ENCODE results near the gene EGFL7. TPM values are rescaled to one million over a fixed set of nuclear protein-coding genes. Genes with fewer than 3 reads are reported as not detected.

EGFL7 gene
- total RNA-seq, 1 experiment from 2014 or later, result 38.0 TPM

- H3K27ac Mint-ChIP-seq, result peak overlapping the region in 1 of 3 experiments; percentile 75; a peak in 2 of 7 replicates
- Histone ChIP-seq H3K4me1 (ENCODE audit: insufficient read depth, low read length) (no peaks in the 10 kb centered on the region; the same call in 1 of the 2 replicates), H3T11ph (ENCODE audit: low read length) (no peak overlapping the region), H2BK12ac (ENCODE audit: insufficient read length, low read depth, low read length) (no peak overlapping the region), H3K18ac (ENCODE audit: insufficient read length, low read depth, low read length) (no peak overlapping the region), H3K27me3 (ENCODE audit: insufficient read depth, low read length) (no peaks in the 10 kb centered on the region), H4K20me1 (ENCODE audit: control insufficient read depth, insufficient read depth, insufficient read length) (no peaks in the 10 kb centered on the region), H4K8ac (replicated peaks; ENCODE audit: insufficient read length, low read depth, low read length) (no peak overlapping the region), H2BK5ac (ENCODE audit: insufficient read length, low read length) (no peak overlapping the region), H3K56ac (ENCODE audit: insufficient read length, low read depth, low read length) (no peak overlapping the region), H3K79me2 (ENCODE audit: insufficient read depth, low read length) (no peaks in the 10 kb centered on the region), H3K79me1 (ENCODE audit: insufficient read depth, low read depth, low read length, poor library complexity, severe bottlenecking) (no peaks in the 10 kb centered on the region), H2AFZ (ENCODE audit: low read length) (no peak overlapping the region), H3K4me2 (ENCODE audit: insufficient read depth, insufficient read length, low read length) (no peak overlapping the region), H3K9ac (ENCODE audit: extremely low read depth, insufficient read length, low read length) (no peak overlapping the region), H3K23ac (ENCODE audit: insufficient read length, low read depth, low read length) (no peak overlapping the region), H3K9me3 (ENCODE audit: control insufficient read depth, low read depth, low read length) (no peaks in the 10 kb centered on the region), H3K4ac (ENCODE audit: low read depth, low read length) (no peak overlapping the region), H2BK15ac (ENCODE audit: low read depth, low read length) (no peak overlapping the region; the same call in 1 of the 2 replicates), H2BK20ac (ENCODE audit: low read depth, low read length, poor library complexity, severe bottlenecking) (no peak overlapping the region), H3K14ac (ENCODE audit: insufficient read depth, low read length) (no peak overlapping the region), H4K5ac (ENCODE audit: insufficient read length, low read depth, low read length) (no peak overlapping the region), H2BK120ac (ENCODE audit: low read depth, low read length, poor library complexity, severe bottlenecking) (no peak overlapping the region), H2AK5ac (ENCODE audit: insufficient read length, low read length) (no peak overlapping the region), H3K23me2 (ENCODE audit: insufficient read length, low read depth, low read length, poor library complexity, severe bottlenecking) (no peaks in the 10 kb centered on the region), H3K27ac (ENCODE audit: insufficient read length, low read depth, low read length) (no peak overlapping the region), H4K91ac (ENCODE audit: insufficient read length, low read depth, low read length) (no peak overlapping the region)
- peaks cover 6% of the 10 kb centered on the region for H3K27me3 Mint-ChIP-seq (ENCODE audit: low read depth)
- WGBS (ENCODE audit: extremely low coverage, insufficient read length, low lambda C conversion rate), result no CpG with 5 or more reads among the region's 25 CpGs
- H3K4me3 Mint-ChIP-seq, result no peak overlapping the region; a peak in 1 of 5 replicates
- peaks cover 12 to 14% of the 10 kb centered on the region in 2 experiments for H3K4me1 Mint-ChIP-seq
- peak; percentile 48; the same call in 2 of the 3 replicates for TF ChIP-seq CTCF (conservative IDR thresholded peaks at IDR 0.05)
- peak; percentile 75 for DNase-seq
- H3K9me3 Mint-ChIP-seq, result no peaks in the 10 kb centered on the region
- H3K36me3 Mint-ChIP-seq (ENCODE audit: insufficient read depth in 1 of 3, low read depth in 3 of 3), result no peaks in the 10 kb centered on the region
Observed at GRCh38 chr9:136614967-136615623, 47.6 kb upstream of the EGFL7 start.

Measured in H9 (cell line).